ENCODE data around the gene TAF11L14. TPM values are rescaled to one million over a fixed set of nuclear protein-coding genes. Genes with fewer than 3 reads are reported as not detected.

Gene TAF11L14
- total RNA-seq, 3 donors from 2014 or later (not counting 1 experiment from before 2014, with no cell fraction given), result not detected

GRCh38 chr5:17670353-17670752 lies 36.1 kb downstream of the TAF11L14 start:
- TF ChIP-seq CTCF (IDR thresholded peaks at IDR 0.05), result no peak
- peaks cover 7% of the 10 kb centered on the region for H3K36me3 Mint-ChIP-seq
- intact Hi-C loops (cut with micrococcal nuclease), result no loop called here
- Histone ChIP-seq H3K27ac (ENCODE audit: low read length) (no peak overlapping the region), H3K9me3 (ENCODE audit: control insufficient read depth, insufficient read depth, low read length) (peaks cover 7% of the 10 kb centered on the region), H3K27me3 (ENCODE audit: control insufficient read depth, insufficient read depth, low read length) (no peaks in the 10 kb centered on the region), H3K4me1 (ENCODE audit: control insufficient read depth, insufficient read depth, low read length) (no peaks in the 10 kb centered on the region), H3K36me3 (ENCODE audit: control insufficient read depth, insufficient read depth, low read length) (no peaks in the 10 kb centered on the region), H3K4me3 (ENCODE audit: low read length) (no peak overlapping the region)
- peaks cover 8 to 26% of the 10 kb centered on the region in 2 donors for H3K9me3 Mint-ChIP-seq
- no peaks in the 10 kb centered on the region for H3K4me1 Mint-ChIP-seq
- H3K4me3 Mint-ChIP-seq, result no peak overlapping the region
- DNase-seq, result no peak
- 87% methylated on average over 14 of the region's 14 CpGs for WGBS (ENCODE audit: insufficient coverage)
- no peaks in the 10 kb centered on the region for H3K27me3 Mint-ChIP-seq (ENCODE audit: low read depth in 2 of 2)
- no peak overlapping the region for H3K27ac Mint-ChIP-seq
- no peak for ATAC-seq

GRCh38 chr5:17678751-17679324 lies 44.6 kb downstream of the TAF11L14 start:
- H3K27ac ChIP-seq (ENCODE audit: low read length), result no peak overlapping the region
- no peaks in the 10 kb centered on the region for H3K4me1 ChIP-seq (ENCODE audit: control insufficient read depth, insufficient read depth, low read length)
- no peak overlapping the region for H3K4me3 Mint-ChIP-seq
- no peak for DNase-seq
- no peaks in the 10 kb centered on the region for H3K36me3 Mint-ChIP-seq
- 91% methylated on average over 4 of the region's 4 CpGs for WGBS (ENCODE audit: insufficient coverage)
- H3K27me3 ChIP-seq (ENCODE audit: control insufficient read depth, insufficient read depth, low read length), result no peaks in the 10 kb centered on the region
- no peak overlapping the region for H3K27ac Mint-ChIP-seq
- no peak overlapping the region for H3K4me3 ChIP-seq (ENCODE audit: low read length)
- no peaks in the 10 kb centered on the region for H3K4me1 Mint-ChIP-seq
- ATAC-seq, result no peak
- no peaks in the 10 kb centered on the region for H3K9me3 ChIP-seq (ENCODE audit: control insufficient read depth, insufficient read depth, low read length)
- intact Hi-C loops (cut with micrococcal nuclease), result no loop called here
- H3K27me3 Mint-ChIP-seq (ENCODE audit: low read depth in 2 of 2), result no peaks in the 10 kb centered on the region
- TF ChIP-seq CTCF (IDR thresholded peaks at IDR 0.05), result no peak
- no peaks in the 10 kb centered on the region for H3K36me3 ChIP-seq (ENCODE audit: control insufficient read depth, insufficient read depth, low read length)
- peaks cover 7 to 23% of the 10 kb centered on the region in 2 donors for H3K9me3 Mint-ChIP-seq

GRCh38 chr5:17679597-17680203 lies 45.4 kb downstream of the TAF11L14 start:
- 87% methylated on average over 8 of the region's 8 CpGs for WGBS (ENCODE audit: insufficient coverage)
- Mint-ChIP-seq H3K27me3 (ENCODE audit: low read depth in 2 of 2) (no peaks in the 10 kb centered on the region), H3K4me3 (no peak overlapping the region), H3K27ac (no peak overlapping the region), H3K9me3 (peaks cover 7 to 19% of the 10 kb centered on the region in 2 donors), H3K36me3 (no peaks in the 10 kb centered on the region), H3K4me1 (no peaks in the 10 kb centered on the region)
- H3K27me3 ChIP-seq (ENCODE audit: control insufficient read depth, insufficient read depth, low read length), result no peaks in the 10 kb centered on the region
- no peaks in the 10 kb centered on the region for H3K9me3 ChIP-seq (ENCODE audit: control insufficient read depth, insufficient read depth, low read length)
- H3K27ac ChIP-seq (ENCODE audit: low read length), result no peak overlapping the region
- DNase-seq (no peak), ATAC-seq (no peak)
- no peak for TF ChIP-seq CTCF (IDR thresholded peaks at IDR 0.05)
- intact Hi-C loops (cut with micrococcal nuclease), result no loop called here
- no peaks in the 10 kb centered on the region for H3K4me1 ChIP-seq (ENCODE audit: control insufficient read depth, insufficient read depth, low read length)
- no peaks in the 10 kb centered on the region for H3K36me3 ChIP-seq (ENCODE audit: control insufficient read depth, insufficient read depth, low read length)
- H3K4me3 ChIP-seq (ENCODE audit: low read length), result no peak overlapping the region

GRCh38 chr5:17680737-17681136 lies 46.5 kb downstream of the TAF11L14 start:
- DNase-seq (no peak), ATAC-seq (no peak)
- Histone ChIP-seq H3K27ac (ENCODE audit: low read length) (no peak overlapping the region), H3K9me3 (ENCODE audit: control insufficient read depth, insufficient read depth, low read length) (no peaks in the 10 kb centered on the region), H3K36me3 (ENCODE audit: control insufficient read depth, insufficient read depth, low read length) (no peaks in the 10 kb centered on the region), H3K4me3 (ENCODE audit: low read length) (no peak overlapping the region), H3K4me1 (ENCODE audit: control insufficient read depth, insufficient read depth, low read length) (no peaks in the 10 kb centered on the region), H3K27me3 (ENCODE audit: control insufficient read depth, insufficient read depth, low read length) (no peaks in the 10 kb centered on the region)
- Mint-ChIP-seq H3K27me3 (ENCODE audit: low read depth in 2 of 2) (no peaks in the 10 kb centered on the region), H3K36me3 (no peaks in the 10 kb centered on the region), H3K4me1 (no peaks in the 10 kb centered on the region), H3K4me3 (no peak overlapping the region), H3K9me3 (peaks cover 4 to 12% of the 10 kb centered on the region in 2 donors), H3K27ac (no peak overlapping the region)
- 90% methylated on average over 2 of the region's 2 CpGs for WGBS (ENCODE audit: insufficient coverage)
- TF ChIP-seq CTCF (IDR thresholded peaks at IDR 0.05), result no peak
- intact Hi-C loops (cut with micrococcal nuclease), result no loop called here

Measured in natural killer cell (primary cell).